HG03460 (cell line): ENCODE data around the gene CCDC187.
"Not testable (repeated sequence)": the region's sequence is repeated elsewhere in the genome, so short reads cannot be mapped to it uniquely, and the experiment has no call there.

Experiments used
- ATAC-seq: cut with Tn5 transposase; IDR thresholded peaks from one replicate; pipeline ENCODE4 v1.9.1; 2021; ENCODE audit not compliant: unreplicated experiment

CCDC187 gene

GRCh38 chr9:136327304-136327974 lies 23.5 kb upstream of the CCDC187 start, which contains the start of gene GPSM1:
Gene GPSM1 (plus strand): TSS chr9:136327539. CDS start chr9:136327696, 157 bp downstream.
- ATAC-seq = no peak

GRCh38 chr9:136326761-136327303 lies 22.9 kb upstream of the CCDC187 start:
- ATAC-seq = no peak

DNA sequence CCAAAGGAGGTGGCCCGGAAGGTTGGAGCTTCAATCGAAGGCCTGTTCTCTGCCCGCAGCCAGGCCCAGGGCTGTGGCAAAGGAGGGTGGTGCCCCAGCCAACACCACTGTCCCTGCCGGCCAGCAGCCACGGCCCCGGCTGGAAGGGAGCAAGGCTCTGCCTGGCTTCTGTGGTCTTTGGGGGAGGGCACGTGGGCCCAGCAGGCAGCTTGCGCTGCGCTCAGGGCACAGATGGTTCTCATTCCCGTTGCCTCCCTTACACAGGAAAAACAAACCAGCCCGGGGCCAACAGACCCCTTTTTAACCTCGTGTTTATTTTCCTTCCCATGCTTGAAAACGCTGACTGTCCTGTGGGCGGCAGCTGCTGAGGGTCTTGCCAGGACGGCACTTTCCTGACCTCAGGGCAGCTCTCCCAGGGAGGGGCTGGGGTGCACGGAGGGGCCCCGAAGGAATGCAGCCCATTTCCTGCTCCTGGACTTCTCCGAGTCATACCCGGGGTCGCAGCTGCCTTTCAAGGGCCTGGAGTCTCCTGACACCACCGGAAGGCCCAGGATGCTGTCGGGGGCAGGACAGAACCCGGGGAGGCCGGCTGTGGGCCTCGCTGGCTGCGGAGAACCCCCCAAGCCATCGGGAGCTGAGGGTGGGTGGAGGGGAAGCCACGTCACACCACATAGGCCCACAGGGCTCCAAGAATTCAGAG lies 22.3 kb upstream of the CCDC187 start:
- ATAC-seq = no peak

GRCh38 chr9:136325358-136325757 lies 21.5 kb upstream of the CCDC187 start:
- ATAC-seq = no peak

- ATAC-seq = no peak
Measured at GRCh38 chr9:136324501-136325300, 20.8 kb upstream of the CCDC187 start.

GRCh38 chr9:136323371-136323789 lies 19.5 kb upstream of the CCDC187 start:
- ATAC-seq = no peak

DNA sequence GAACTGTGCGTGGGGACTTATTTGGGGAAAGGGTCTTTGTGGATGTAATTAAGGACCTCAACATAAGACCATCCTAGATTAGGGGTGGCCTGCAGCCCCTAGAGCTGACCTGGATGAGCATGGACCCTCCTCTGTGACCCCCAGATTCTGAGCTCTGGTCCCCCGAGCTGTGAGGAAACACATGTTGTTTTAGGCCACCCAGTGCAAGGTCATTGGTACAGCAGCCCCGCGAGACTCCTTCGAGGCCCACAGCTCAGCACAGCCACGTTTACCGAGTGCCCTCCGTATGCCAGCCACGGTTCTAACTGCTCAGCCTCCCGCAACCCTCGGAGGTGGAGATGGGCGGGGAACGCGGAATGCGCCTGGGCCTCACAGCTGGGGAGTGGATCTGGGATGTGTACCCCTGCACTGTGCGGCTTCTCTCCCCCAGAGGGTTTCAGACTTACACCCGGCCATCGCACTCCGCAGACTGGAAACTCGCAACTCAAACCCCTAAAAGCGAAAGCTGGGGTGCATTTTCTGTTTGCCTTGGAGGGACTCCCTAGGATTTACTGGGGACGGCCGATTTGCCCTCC lies 18.9 kb upstream of the CCDC187 start:
- no peak for ATAC-seq

GRCh38 chr9:136321561-136321960 lies 17.7 kb upstream of the CCDC187 start:
- ATAC-seq = no peak

DNA sequence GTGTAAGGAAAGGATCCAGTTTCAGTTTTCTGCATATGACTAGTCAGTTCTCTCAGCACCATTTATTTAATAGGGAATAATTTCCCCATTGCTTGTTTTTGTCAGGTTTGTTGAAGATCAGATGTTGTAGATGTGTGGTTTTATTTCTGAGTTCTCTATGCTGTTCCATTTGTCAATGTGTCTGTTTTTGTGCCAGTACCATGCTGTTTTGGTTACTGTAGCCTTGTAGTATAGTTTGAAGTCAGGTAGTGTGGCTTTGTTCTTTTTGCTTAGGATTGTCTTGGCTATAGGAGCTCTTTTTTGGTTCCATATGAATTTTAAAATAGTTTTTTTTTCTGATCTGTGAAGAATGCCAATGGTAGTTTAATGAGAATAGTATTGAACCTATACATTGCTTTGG lies 17.1 kb upstream of the CCDC187 start:
- ATAC-seq = not testable (repeated sequence)

DNA sequence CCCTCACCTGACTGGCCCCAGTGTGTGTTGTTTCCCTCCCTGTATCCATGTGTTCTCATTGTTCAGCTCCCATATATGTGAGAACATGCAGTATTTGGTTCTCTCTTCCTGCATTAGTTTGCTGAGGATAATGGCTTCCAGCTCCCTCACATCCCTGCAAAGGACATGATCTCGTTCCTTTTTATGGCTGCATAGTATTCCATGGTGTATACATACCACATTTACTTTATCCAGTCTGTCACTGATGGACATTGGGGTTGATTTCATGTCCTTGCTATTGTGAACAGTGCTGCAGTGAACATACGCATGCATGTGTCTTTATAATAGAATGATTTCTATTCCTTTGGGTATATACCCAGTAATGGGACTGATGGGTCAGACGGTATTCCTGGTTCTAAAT lies 16.1 kb upstream of the CCDC187 start:
- ATAC-seq = not testable (repeated sequence)

DNA sequence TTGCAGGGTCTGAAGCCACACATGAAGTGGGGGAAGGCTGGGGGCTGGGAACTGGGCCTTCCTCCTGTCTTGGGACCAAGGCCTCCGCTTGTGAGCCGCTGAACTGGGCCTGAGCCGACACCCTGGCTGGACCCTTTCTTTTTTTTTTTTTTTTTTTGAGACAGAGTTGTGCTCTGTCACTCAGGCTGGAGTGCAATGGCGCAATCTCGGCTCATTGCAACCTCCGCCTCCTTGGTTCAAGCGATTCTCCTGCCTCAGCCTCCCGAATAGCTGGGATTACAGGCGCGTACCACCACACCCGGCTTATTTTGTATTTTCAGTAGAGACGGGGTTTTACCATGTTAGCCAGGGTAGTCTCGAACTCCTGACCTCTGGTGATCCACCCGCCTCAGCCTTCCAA lies 15.3 kb upstream of the CCDC187 start:
- ATAC-seq = not testable (repeated sequence)

DNA sequence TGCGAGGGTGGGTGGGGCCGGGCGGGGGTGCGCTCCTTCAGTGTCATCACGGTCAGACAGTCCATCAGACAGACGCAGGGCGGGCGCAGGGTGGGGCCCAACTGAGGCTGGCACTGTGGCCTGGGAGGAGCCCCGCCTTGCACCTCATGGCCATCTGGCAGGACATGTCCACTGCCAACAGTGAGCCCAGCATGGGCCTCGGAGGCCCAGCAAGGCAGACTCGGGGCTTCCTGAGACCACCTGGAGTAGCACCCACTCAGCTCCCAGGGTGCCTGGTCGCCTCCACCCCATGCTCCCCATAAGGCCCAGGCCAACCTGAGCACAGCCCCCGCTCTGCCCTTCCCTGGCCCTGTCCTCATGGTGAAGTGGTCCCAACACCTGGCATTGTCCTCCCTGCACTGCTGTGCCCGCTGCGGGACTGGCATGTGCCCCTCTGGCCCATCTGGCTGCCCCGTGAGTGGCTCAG lies 14.9 kb upstream of the CCDC187 start:
- ATAC-seq = no peak

GRCh38 chr9:136318111-136318775 lies 14.3 kb upstream of the CCDC187 start:
- no peak for ATAC-seq

- ATAC-seq = no peak
Measured at GRCh38 chr9:136317695-136318094, 13.8 kb upstream of the CCDC187 start.

GRCh38 chr9:136316896-136317676 lies 13.2 kb upstream of the CCDC187 start:
- ATAC-seq = no peak

DNA sequence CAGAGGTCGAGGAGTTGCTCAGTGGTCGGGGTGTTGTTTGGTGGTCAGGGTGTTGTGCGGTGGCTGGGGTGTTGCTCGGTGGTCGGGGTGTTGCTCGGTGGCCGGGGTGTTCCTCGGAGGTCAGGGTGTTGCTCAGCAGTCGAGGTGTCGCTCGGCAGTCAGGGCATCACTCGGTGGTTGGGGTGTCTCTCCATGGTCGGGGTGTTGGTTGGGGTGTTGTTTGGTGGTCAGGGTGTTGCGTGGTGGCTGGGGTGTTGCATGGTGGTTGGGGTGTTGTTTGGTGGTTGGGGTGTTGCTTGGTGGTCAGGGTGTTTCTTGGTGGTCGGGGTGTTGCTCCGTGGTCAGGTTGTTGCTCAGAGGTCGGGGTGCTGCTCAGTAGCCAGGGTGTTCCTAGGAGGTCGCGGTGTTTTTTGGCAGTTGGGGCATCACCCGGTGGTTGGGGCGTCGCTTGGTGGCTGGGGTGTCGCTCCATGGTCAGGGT lies 12.4 kb upstream of the CCDC187 start:
- no peak for ATAC-seq

DNA sequence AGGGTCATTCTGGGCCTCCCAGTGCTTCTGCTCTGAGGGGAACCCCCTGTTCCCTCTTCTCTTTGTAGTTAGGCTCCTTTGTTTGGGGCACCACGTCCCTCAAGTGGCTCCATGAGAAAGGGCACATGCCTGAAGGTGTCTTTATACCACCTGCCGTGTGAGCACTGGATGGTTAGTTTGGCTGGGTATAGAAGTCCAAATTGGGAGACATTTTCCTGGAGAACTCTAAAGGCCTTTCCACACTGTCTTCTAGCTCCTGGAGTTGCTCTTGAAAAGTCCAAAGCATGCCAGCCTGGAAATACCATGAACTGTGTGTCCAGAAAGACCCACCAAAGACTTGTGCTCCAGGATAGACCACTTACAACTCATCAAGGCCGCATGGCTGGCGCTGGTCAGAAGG lies 11.1 kb upstream of the CCDC187 start:
- no peak for ATAC-seq

- no peak for ATAC-seq
Measured at GRCh38 chr9:136314056-136314416, 10.1 kb upstream of the CCDC187 start.
